NB4 (cell line): ENCODE results near the gene ZNF763.

Experiments
- DNase-seq: peaks from one replicate; pipeline ENCODE4 v3.0.0; 2010; ENCODE audit warnings: low read depth
- H3K4me3 ChIP-seq: one replicate; pipeline ENCODE4 v1.5.1; 2011; ENCODE audit warnings: mild to moderate bottlenecking, low read depth, low read length, moderate library complexity
- MAX ChIP-seq: IDR thresholded peaks from 2 replicates; pipeline ENCODE4 v1.6.1; 2011; ENCODE audit warnings: low read depth, low read length
- MYC ChIP-seq: IDR thresholded peaks from 2 replicates; pipeline ENCODE4 v1.6.1; 2011; ENCODE audit warnings: low read depth, low read length
- POLR2A ChIP-seq: IDR thresholded peaks from 2 replicates; pipeline ENCODE4 v1.6.1; 2011; ENCODE audit warnings: mild to moderate bottlenecking; ENCODE audit not compliant: insufficient read length; ENCODE audit errors: extremely low read depth
- TF ChIP-seq, protein P1 (sequence below): IDR thresholded peaks from one replicate; pipeline ENCODE4 v1.5.1; 2012; ENCODE audit warnings: low read depth, low read length

The ZNF763 gene

GRCh38 chr19:11973019-11973810 lies 8.4 kb downstream of the ZNF763 start:
- TF ChIP-seq, protein P1, sequence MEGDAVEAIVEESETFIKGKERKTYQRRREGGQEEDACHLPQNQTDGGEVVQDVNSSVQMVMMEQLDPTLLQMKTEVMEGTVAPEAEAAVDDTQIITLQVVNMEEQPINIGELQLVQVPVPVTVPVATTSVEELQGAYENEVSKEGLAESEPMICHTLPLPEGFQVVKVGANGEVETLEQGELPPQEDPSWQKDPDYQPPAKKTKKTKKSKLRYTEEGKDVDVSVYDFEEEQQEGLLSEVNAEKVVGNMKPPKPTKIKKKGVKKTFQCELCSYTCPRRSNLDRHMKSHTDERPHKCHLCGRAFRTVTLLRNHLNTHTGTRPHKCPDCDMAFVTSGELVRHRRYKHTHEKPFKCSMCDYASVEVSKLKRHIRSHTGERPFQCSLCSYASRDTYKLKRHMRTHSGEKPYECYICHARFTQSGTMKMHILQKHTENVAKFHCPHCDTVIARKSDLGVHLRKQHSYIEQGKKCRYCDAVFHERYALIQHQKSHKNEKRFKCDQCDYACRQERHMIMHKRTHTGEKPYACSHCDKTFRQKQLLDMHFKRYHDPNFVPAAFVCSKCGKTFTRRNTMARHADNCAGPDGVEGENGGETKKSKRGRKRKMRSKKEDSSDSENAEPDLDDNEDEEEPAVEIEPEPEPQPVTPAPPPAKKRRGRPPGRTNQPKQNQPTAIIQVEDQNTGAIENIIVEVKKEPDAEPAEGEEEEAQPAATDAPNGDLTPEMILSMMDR, result no peak
- TF ChIP-seq MAX, result no peak
- TF ChIP-seq MYC, result no peak
- no peak for TF ChIP-seq POLR2A
- DNase-seq, result no peak
- H3K4me3 ChIP-seq, result no peak overlapping the region

- no peak for DNase-seq
- TF ChIP-seq POLR2A, result no peak
- no peak for TF ChIP-seq MYC
- no peak for TF ChIP-seq MAX
- TF ChIP-seq, protein P1, result no peak
- no peak overlapping the region for H3K4me3 ChIP-seq
These were observed 13.8 kb downstream of the ZNF763 start for GRCh38 chr19:11978492-11979100.

- no peak for TF ChIP-seq MAX
- TF ChIP-seq MYC, result no peak
- no peak for TF ChIP-seq POLR2A
- no peak overlapping the region for H3K4me3 ChIP-seq
- no peak for DNase-seq
These were observed 14.7 kb downstream of the ZNF763 start for GRCh38 chr19:11979527-11979926.

GRCh38 chr19:11982526-11982925 lies 17.7 kb downstream of the ZNF763 start:
- H3K4me3 ChIP-seq, result no peak overlapping the region
- no peak for DNase-seq
- TF ChIP-seq MYC, result no peak
- no peak for TF ChIP-seq MAX
- TF ChIP-seq, protein P1, result no peak
- no peak for TF ChIP-seq POLR2A

DNA sequence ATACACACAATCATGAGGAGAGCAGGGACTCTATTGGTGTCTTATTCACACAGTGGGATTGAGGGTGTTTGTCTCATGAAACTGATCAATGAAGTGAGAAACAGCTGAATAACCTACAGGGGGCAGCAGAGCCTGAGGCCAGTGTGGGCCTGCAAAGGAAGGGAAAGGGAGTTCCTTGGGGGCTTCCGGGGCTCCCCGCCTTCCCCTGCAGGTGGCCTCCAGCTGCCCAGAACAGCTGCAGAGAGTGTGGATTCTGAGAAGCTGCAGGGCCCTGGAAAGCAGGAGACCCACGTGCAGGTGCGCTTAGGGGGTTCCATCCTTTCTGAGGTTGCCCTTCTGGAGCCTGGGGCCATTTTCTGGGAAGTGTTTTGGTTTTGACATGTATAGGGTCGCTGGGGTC lies 20.1 kb downstream of the ZNF763 start:
- no peak for TF ChIP-seq MAX
- TF ChIP-seq, protein P1, result peak; percentile 13
- no peak for TF ChIP-seq POLR2A
- DNase-seq, result peak; percentile 36
- no peak overlapping the region for H3K4me3 ChIP-seq

DNA sequence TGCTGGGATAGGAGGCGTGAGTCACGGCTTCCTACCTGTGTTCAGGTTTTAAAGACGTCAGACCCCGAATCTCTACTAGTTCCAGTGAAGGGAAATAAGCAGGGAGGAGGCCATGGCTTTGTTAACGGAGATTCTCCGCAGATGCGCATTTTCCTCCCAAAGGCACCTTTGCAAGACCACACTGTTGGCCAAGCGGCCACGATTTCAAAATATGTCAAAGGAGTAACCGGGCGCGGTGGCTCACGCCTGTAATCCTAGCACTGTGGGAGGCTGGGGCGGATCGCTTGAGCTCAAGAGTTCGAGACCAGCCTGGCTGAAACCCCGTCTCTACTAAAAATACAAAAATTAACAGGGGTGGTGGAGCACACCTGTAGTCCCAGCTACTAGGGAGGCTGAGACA lies 21.9 kb downstream of the ZNF763 start:
- no peak overlapping the region for H3K4me3 ChIP-seq
- DNase-seq, result peak; percentile 11
- TF ChIP-seq MAX (no peak), MYC (no peak), POLR2A (no peak)
- TF ChIP-seq, protein P1, result no peak
